ENCODE results near the gene TAF4B.
"Not testable (repeated sequence)": the region's sequence is repeated elsewhere in the genome, so short reads cannot be mapped to it uniquely, and the experiment has no call there.

Gene TAF4B

DNA sequence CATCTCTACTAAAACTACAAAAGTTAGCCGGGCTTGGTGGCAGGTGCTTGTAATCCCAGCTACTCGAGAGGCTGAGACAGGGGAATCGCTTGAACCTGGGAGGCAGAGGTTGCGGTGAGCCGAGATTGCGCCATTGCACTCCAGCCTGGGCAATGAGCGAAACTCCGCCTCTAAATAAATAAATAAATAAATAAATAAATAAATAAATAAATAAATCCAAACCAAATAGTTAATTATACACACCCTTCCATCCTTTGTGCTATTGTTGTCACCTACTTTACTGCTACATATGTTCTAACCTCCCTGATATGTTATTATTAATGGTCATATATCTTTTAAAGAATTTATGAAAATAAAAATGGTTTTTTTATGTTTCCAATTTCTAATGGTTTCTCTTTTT is 155.3 kb downstream of the TAF4B start:
- not testable (repeated sequence) for DNase-seq (ENCODE audit: low read depth)

DNA sequence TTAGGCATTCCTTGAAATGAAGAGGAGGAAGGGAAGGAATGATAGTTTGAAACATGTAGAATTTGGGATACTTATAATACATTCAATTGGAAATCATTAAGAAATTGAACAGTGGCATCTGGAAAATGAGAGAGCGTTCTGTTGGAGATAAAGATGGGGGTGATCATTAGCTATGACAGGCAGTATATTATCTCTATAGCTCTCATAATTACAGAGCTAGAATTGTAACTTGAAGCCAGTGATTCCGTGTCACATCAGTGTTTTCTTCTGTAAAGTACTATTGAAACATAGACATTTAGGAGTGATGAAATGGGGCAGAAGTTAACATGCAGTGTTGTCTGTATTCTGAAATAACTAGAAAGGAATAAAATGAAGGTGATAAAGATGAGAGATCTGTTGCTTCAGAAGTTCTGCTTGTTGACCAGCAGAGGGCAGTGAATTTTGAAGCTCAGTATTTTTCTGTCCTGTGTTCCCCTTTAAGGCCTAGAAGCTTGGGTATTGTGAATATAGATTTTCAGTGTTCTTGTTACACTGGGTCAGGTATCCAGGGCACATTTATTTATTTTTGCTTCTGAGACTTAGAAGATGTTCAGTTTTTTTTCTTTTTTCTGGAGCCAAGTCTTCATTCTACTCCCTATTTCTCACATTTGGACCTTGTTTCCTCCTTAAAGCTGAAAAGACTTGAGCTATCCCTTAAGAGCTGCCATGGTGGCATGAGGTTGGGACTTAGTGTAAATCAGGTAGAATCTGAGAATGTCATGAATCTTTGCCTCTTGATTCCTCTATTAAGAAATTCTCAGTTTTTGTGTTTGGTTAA is 157.4 kb downstream of the TAF4B start:
- DNase-seq (ENCODE audit: low read depth): no peak

- no peak for DNase-seq (ENCODE audit: low read depth)
Observed at GRCh38 chr18:26386002-26386401, 159.8 kb downstream of the TAF4B start.

DNA sequence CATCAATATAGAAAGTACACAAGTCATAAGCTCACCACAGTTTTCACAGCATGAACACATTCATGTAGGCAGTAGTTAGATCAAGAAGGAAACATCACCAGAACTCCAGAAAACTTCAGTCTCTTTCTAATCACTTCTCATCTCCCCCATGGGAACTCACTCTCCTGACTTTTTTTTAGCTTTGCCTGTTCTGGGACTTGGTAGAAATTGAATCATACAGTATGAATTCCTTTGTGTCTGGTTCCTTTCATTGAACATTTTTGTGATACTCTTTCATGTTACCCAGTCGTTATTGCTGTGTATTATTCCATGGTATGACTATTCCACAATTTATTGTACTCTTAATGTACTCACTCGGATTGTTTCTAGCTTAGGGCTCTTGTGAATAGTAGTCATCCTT is 160.2 kb downstream of the TAF4B start:
- DNase-seq (ENCODE audit: low read depth): no peak

DNA sequence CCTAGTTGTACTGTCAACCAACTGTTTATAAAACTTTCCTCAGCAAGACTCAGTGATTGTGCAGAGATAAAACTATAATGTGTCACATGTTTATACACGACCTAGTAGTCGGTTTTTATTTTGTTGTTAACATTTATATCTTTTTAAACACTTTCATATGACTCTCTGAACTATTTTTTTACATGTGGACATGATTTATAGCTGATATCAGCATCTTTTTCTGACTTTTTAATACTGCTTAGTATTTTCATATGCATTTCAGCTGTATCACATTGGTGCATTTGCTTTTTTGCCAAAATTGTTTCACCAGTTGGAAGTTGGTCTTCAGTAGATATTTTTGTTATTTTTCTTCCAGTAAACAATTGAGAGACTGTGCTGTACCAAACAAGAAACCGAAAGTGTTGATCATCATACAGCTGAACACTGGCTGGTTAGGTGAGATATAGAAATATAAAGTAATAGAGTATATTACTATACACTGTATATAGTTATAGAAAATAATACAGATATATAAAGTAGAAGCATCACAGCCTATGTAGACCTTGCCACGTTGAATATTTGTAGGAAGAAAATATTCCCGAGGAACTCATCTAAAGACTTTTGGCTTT is 167.9 kb downstream of the TAF4B start:
- DNase-seq (ENCODE audit: low read depth): no peak

DNA sequence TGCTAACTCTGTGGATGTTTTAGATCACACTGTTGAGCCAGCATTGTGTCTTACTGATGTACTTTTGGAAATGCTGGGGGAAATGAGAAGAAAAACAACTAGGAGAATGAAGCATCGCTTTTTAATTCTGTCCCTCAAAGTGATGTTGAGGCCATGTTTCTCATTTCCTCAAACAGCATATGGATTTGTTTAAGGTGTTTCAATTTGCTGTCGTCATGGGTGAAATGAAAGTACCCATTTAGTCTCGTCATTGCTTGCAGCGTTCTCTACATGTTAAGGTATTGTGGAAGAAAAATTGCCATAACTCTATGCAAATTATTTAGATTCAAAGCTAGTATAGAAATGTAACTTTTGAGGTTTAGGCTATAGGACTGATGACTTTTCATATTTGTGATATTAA is 170.8 kb downstream of the TAF4B start:
- DNase-seq (ENCODE audit: low read depth): no peak

GRCh38 chr18:26403491-26403890 is 177.2 kb downstream of the TAF4B start:
- DNase-seq (ENCODE audit: low read depth): no peak

DNA sequence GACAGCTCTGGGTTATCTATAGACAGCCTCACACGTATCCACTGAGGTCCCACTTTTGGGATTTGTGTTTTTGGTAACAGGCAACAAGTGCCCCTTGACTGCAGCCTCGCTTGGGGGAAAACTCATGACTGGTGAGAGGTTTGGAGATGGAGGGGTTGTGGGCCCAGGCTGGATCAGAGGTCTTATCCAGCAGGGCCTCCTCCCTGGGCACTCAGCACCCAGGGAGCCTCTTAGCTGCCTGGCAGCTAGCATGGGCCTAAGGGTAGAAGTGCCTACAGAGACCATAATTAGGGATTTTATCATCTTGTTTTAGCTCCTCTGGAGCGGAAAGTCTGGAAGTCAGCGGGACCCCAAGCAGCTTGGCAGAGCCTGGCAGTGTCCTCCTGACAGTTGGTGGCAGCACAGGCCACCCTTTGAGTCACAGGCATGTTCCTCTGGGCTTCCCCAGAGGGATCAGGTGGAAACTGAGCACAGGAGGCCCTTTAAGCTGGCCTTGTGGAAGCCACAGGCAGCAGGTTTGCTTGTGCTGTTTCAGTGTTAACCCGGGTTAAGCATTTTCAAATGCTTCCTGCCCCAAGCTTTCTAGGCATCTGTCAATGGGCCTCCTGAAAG is 179.1 kb downstream of the TAF4B start:
- DNase-seq (ENCODE audit: low read depth): no peak

DNA sequence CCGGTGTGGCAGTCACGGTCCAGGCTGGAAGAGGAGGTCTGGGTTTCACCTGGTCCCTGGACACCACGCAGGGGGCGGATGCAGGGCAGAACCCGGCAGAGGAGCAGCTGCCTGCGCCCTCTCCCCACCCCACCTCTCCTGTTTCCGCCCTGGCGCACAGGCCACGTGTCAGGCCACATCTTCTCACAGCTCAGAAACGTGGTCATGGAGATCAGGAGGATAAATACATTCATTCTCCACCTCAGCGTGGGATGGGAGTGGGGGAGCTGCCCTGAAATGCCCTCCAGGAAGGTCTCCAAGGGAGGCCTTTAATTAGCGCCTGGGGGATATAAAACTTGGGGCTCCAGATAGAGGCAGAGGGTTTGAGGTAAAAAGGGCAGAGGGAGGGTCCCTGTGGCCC is 180.1 kb downstream of the TAF4B start:
- DNase-seq (ENCODE audit: low read depth): no peak

GRCh38 chr18:26406854-26407517 is 180.7 kb downstream of the TAF4B start:
- DNase-seq (ENCODE audit: low read depth): no peak

DNA sequence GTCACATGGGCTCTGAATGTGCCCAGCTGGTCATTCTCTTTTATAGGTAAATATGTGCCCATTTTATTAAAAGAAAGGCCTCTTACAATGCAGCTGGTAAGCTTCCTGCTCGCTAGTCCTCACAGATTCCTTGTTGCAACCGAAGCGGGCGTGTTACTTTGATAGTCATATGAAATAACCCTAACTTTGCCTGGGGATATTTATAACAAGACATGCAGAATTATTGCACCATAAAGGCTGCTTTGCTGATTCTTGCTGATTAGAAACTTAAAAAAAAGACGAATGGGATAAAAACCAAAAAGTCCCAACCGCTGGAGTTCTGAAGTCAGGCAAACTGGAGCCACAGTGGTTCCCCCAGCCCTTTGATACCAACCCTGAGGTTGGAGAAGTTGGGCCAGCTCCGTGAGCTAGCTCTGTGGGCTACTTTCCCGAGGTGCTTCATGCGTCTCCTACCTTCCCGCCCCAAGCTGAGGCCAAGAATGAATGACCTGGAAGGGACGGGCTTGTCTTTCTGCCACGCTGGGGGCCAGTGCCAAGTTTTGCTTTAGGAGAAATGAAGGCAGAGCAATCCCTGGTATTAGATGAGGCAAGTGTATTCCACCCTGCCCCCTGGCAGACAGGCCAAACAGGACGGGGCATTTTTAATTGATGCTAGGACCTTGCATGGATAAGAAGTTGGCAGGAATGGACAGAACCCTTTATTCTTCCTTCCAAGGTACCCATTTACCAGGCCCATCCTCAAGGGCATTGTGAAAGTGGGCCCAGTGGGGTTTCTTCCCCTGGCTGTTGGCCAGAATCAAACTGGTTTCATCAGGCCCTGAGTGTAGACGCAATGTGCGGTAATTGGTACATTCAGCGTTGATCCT is 181.7 kb downstream of the TAF4B start:
- no peak for DNase-seq (ENCODE audit: low read depth)

DNA sequence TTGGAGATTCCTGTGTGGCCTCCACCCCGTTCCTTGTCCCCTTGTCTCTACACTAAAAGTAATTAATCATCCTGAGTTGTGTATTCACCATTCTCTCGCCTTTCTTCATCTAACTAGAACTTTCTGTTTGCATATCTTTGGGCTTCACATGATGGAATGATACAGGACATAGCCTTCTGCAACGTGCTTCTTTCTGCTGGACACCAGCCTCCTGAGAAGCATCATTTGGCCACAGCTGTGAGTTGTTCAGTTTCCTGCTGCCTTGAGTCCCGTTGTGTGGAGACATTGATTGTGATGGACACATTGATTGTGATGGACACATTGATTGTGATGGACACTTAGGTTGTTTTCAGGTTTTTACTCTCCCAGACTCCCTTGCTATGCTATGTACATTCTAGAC is 182.8 kb downstream of the TAF4B start:
- no peak for DNase-seq (ENCODE audit: low read depth)

- DNase-seq (ENCODE audit: low read depth): no peak
Observed at GRCh38 chr18:26414901-26415440, 188.7 kb downstream of the TAF4B start.

- no peak for DNase-seq (ENCODE audit: low read depth)
Observed at GRCh38 chr18:26415631-26416030, 189.4 kb downstream of the TAF4B start.

- no peak for DNase-seq (ENCODE audit: low read depth)
Observed at GRCh38 chr18:26416652-26417150, 190.5 kb downstream of the TAF4B start.

- no peak for DNase-seq (ENCODE audit: low read depth)
Observed at GRCh38 chr18:26417190-26417589, 190.9 kb downstream of the TAF4B start.

DNA sequence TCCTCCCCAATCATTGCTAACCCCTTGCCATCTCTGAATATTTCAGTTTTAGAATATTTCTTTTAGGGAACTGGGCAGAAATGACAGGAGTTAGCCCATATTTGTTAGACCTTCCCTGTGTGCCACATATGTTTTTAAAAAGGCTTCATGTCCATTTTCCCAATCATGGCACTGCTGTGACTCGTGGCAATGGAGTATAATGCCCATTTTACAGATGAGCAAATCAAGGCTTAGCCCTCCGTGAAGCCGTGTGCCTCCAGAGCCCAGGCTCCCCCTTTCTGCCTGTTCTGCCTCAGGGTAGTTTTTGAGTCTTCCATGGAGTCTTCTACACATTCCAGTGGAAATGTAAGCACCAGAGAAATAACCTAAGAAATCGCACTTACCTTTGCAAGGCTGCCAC is 192.0 kb downstream of the TAF4B start:
- no peak for DNase-seq (ENCODE audit: low read depth)

DNA sequence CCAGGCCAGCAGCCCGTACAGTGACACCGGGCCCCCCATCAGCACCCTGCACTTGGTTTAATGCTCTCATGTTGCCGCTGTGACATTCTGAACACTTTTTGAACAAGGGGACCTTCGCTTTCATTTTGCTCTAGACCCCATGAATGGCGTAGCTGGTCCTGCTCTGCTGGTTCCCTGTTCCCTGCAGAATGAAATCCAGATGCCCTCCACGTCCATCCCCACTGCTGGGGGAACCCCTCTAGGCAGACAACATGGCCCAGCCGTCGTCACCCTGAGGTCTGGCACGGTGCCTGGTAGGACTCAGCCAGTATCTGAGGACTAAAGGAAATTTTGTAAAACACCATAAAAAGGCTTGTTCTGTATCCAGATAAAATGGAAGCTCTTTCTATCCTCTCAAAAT is 193.5 kb downstream of the TAF4B start:
- DNase-seq (ENCODE audit: low read depth): no peak

DNA sequence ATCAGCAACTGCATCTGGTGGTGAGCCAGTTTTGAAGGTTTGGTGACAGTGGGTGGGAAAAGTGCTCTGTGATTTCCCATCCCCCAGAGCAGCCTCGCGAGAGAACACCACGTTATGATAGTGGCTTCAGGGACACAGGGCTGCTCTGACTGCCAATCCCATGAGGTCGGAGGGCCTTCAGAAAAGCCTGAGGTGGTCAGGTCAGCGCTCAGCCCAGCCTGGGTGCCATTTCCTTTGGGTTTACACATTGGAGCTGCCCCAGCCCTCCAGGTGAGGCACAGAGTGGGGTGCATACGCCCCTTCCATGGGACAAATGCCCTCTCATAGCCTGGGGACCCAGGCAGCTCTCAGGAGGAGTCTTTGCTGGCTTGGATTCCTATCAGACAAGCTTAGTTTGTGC is 195.3 kb downstream of the TAF4B start:
- no peak for DNase-seq (ENCODE audit: low read depth)

- no peak for DNase-seq (ENCODE audit: low read depth)
Observed at GRCh38 chr18:26421931-26422330, 195.7 kb downstream of the TAF4B start.

DNA sequence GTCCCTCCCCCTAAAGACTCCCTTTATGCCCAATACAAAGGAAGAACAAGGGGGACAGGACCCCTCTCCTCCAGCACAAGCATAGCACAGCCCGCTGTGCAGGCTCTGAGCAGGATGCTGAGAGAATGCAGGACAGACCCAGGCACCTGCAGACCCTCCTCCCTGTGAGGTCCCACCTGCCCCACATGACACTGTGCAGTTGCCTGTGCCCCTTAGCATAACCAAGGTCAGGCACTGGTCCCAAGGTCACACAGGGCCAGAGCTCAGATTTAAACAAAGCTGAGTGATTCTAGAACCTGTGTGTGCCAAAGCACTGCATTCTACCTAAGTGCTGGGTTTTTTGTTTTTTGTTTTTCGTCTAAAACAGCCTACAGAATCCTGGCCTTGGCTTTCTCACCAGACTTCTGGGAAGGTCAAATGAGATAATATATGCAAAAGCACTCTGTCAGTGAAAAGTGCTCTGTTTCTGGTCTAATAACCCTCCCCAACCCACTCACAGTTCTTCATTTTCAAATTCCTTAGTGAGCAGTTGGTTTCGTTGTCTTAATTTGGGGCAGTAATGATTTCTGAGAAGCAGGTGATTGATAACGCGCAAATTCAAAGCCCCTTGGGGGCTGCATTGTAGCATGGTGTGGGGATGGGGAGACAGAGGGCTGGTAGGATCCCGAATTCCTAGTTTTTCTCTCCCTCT is 196.4 kb downstream of the TAF4B start:
- DNase-seq (ENCODE audit: low read depth): no peak

Data from T-helper 22 cell (primary cell).